ENCODE data around the gene PIK3AP1. TPM values are rescaled to one million over a fixed set of nuclear protein-coding genes. Genes with fewer than 3 reads are reported as not detected.

The PIK3AP1 gene
- total RNA-seq, 1 donor from 2014 or later, result 6.7 TPM

DNA sequence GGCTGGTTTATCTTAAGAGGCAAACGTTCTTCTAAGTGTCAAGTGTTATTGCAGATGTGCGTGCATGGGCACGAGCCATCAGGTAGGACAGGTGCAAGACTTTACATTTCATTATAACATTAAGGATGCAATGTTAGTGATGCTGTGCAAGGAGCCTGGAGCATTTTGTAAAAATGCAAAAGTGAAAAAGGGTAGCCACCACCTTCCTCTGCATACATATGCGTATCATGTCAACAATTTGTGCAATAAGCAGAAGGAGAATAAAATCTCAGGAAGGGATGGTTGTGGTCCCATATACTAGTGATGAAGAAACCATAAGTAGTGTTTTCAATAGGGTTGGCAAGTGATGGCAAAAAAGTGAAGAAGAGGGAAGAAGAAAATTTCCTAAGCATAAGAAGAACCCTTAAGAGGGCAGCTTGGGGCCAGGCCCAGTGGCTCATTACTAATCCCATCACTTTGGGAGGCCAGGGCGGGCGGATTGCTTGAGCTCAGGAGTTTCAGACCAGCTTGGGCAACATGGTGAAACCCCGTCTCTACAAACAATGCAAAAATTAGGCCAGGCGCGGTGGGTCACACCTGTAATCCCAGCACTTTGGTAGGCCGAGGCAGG lies 7.5 kb downstream of the PIK3AP1 start:
- H3K4me1 Mint-ChIP-seq (ENCODE audit: low read depth, unreplicated experiment), result peaks cover 5% of the 10 kb centered on the region
- no peaks in the 10 kb centered on the region for H4K20me1 ChIP-seq (ENCODE audit: insufficient read depth, low read length)
- no peak for TF ChIP-seq EZH2 (IDR thresholded peaks at IDR 0.05; ENCODE audit: insufficient read depth, low read length)
- TF ChIP-seq, protein P1, sequence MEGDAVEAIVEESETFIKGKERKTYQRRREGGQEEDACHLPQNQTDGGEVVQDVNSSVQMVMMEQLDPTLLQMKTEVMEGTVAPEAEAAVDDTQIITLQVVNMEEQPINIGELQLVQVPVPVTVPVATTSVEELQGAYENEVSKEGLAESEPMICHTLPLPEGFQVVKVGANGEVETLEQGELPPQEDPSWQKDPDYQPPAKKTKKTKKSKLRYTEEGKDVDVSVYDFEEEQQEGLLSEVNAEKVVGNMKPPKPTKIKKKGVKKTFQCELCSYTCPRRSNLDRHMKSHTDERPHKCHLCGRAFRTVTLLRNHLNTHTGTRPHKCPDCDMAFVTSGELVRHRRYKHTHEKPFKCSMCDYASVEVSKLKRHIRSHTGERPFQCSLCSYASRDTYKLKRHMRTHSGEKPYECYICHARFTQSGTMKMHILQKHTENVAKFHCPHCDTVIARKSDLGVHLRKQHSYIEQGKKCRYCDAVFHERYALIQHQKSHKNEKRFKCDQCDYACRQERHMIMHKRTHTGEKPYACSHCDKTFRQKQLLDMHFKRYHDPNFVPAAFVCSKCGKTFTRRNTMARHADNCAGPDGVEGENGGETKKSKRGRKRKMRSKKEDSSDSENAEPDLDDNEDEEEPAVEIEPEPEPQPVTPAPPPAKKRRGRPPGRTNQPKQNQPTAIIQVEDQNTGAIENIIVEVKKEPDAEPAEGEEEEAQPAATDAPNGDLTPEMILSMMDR (IDR thresholded peaks at IDR 0.05; ENCODE audit: insufficient read depth, low read depth, low read length), result no peak
- no peaks in the 10 kb centered on the region for H3K36me3 ChIP-seq (ENCODE audit: insufficient read depth, low read length)
- no peaks in the 10 kb centered on the region for H3K27me3 ChIP-seq (ENCODE audit: insufficient read depth, low read length)
- H3K27ac ChIP-seq (ENCODE audit: low read depth, low read length), result no peak overlapping the region
- H3K27me3 Mint-ChIP-seq (ENCODE audit: low read depth, unreplicated experiment), result peaks cover 7% of the 10 kb centered on the region
- no peaks in the 10 kb centered on the region for H3K79me2 ChIP-seq (ENCODE audit: insufficient read depth, low read length)
- no peak overlapping the region for H3K4me3 ChIP-seq (ENCODE audit: insufficient read depth, low read depth, low read length)
- no peak overlapping the region for H3K9ac ChIP-seq (ENCODE audit: low read length)
- H3K4me1 ChIP-seq (ENCODE audit: insufficient read depth, low read length), result no peaks in the 10 kb centered on the region
- no peaks in the 10 kb centered on the region for H3K9me3 ChIP-seq (ENCODE audit: insufficient read depth, low read depth, low read length)
- H3K36me3 Mint-ChIP-seq (ENCODE audit: low read depth, unreplicated experiment), result peaks cover 2% of the 10 kb centered on the region
- no peak overlapping the region for H3K27ac Mint-ChIP-seq (ENCODE audit: unreplicated experiment)
- DNase-seq (ENCODE audit: low read depth) (no peak), FAIRE-seq (no peak)
- H3K4me3 Mint-ChIP-seq (ENCODE audit: unreplicated experiment), result no peak overlapping the region
- no peak overlapping the region for H3K4me2 ChIP-seq (ENCODE audit: low read length)
- H2AFZ ChIP-seq (ENCODE audit: low read depth, low read length), result no peak overlapping the region
- H3K9me3 Mint-ChIP-seq (ENCODE audit: unreplicated experiment), result no peaks in the 10 kb centered on the region

DNA sequence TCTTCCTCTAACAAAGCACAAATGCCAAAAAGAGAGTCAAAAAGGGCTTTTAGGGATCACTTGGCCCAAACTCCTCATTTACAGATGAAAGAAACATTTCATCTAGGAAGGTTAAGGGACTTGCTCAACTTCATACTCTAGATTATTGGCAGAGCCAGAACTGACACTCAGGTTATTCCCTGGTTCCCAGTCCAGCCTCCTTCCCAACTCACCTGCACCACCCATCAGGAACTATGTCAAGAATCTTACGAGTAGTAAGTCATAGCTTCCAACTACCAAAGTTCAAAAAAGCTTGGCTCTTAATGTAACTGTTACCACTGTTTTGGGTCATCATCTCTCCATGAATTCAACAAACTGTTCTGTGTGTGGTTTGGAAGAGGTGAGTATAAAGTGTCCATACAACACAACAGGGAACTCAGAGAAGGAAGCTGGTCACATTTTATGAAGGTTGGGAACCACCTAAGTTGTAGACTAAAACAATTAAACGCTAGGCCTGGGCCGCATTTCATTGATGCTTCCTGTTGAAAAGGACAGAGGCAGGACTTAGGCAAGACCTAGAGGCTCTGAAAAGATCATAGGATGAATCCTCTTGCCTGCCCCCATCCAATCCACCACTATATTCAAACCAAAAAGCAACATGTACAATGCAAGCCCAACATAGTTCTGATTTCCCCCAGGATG lies 9.1 kb downstream of the PIK3AP1 start:
- Mint-ChIP-seq H3K27ac (ENCODE audit: unreplicated experiment) (no peak overlapping the region), H3K4me3 (ENCODE audit: unreplicated experiment) (no peak overlapping the region), H3K9me3 (ENCODE audit: unreplicated experiment) (no peaks in the 10 kb centered on the region), H3K27me3 (ENCODE audit: low read depth, unreplicated experiment) (no peaks in the 10 kb centered on the region), H3K36me3 (ENCODE audit: low read depth, unreplicated experiment) (no peaks in the 10 kb centered on the region), H3K4me1 (ENCODE audit: low read depth, unreplicated experiment) (peaks cover 5% of the 10 kb centered on the region)
- H3K79me2 ChIP-seq (ENCODE audit: insufficient read depth, low read length), result no peaks in the 10 kb centered on the region
- H3K27me3 ChIP-seq (ENCODE audit: insufficient read depth, low read length), result no peaks in the 10 kb centered on the region
- no peaks in the 10 kb centered on the region for H3K9me3 ChIP-seq (ENCODE audit: insufficient read depth, low read depth, low read length)
- H2AFZ ChIP-seq (ENCODE audit: low read depth, low read length), result no peak overlapping the region
- TF ChIP-seq EZH2 (IDR thresholded peaks at IDR 0.05; ENCODE audit: insufficient read depth, low read length), result no peak
- TF ChIP-seq, protein P1 (IDR thresholded peaks at IDR 0.05; ENCODE audit: insufficient read depth, low read depth, low read length), result no peak
- no peak overlapping the region for H3K27ac ChIP-seq (ENCODE audit: low read depth, low read length)
- no peaks in the 10 kb centered on the region for H4K20me1 ChIP-seq (ENCODE audit: insufficient read depth, low read length)
- DNase-seq (ENCODE audit: low read depth) (no peak), FAIRE-seq (no peak)
- H3K4me3 ChIP-seq (ENCODE audit: insufficient read depth, low read depth, low read length), result no peak overlapping the region
- H3K4me2 ChIP-seq (ENCODE audit: low read length), result no peak overlapping the region
- no peak overlapping the region for H3K9ac ChIP-seq (ENCODE audit: low read length)
- no peaks in the 10 kb centered on the region for H3K36me3 ChIP-seq (ENCODE audit: insufficient read depth, low read length)
- H3K4me1 ChIP-seq (ENCODE audit: insufficient read depth, low read length), result no peaks in the 10 kb centered on the region

DNA sequence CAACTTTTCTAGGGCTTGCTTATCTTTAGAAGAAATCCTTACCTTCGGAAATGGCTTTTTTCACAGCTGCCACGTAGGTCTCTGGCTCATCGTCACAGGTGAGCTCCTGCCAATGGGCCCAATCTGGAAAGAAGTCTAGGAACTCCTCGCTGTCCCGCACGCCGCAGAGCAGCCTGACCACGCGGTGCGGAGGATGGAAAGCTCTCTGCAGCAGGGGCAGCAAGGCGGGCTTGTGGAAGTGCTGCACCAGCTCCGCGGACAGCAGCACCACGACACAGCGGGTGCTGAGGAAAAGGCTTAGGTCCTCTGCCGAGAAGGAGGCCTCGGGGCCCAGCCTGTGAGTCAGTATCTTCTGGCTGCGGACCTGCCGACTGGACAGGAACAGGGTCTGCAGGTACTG lies 10.8 kb downstream of the PIK3AP1 start:
- Mint-ChIP-seq H3K36me3 (ENCODE audit: low read depth, unreplicated experiment) (no peaks in the 10 kb centered on the region), H3K4me3 (ENCODE audit: unreplicated experiment) (no peak overlapping the region), H3K4me1 (ENCODE audit: low read depth, unreplicated experiment) (peaks cover 5% of the 10 kb centered on the region), H3K9me3 (ENCODE audit: unreplicated experiment) (no peaks in the 10 kb centered on the region), H3K27ac (ENCODE audit: unreplicated experiment) (no peak overlapping the region), H3K27me3 (ENCODE audit: low read depth, unreplicated experiment) (no peaks in the 10 kb centered on the region)
- DNase-seq (ENCODE audit: low read depth), result no peak
- Histone ChIP-seq H3K4me3 (ENCODE audit: insufficient read depth, low read depth, low read length) (no peak overlapping the region), H2AFZ (ENCODE audit: low read depth, low read length) (no peak overlapping the region), H4K20me1 (ENCODE audit: insufficient read depth, low read length) (no peaks in the 10 kb centered on the region), H3K4me2 (ENCODE audit: low read length) (no peak overlapping the region), H3K36me3 (ENCODE audit: insufficient read depth, low read length) (no peaks in the 10 kb centered on the region), H3K27me3 (ENCODE audit: insufficient read depth, low read length) (no peaks in the 10 kb centered on the region), H3K79me2 (ENCODE audit: insufficient read depth, low read length) (no peaks in the 10 kb centered on the region), H3K9me3 (ENCODE audit: insufficient read depth, low read depth, low read length) (no peaks in the 10 kb centered on the region), H3K4me1 (ENCODE audit: insufficient read depth, low read length) (no peaks in the 10 kb centered on the region), H3K9ac (ENCODE audit: low read length) (no peak overlapping the region), H3K27ac (ENCODE audit: low read depth, low read length) (no peak overlapping the region)
- TF ChIP-seq EZH2 (IDR thresholded peaks at IDR 0.05; ENCODE audit: insufficient read depth, low read length), result no peak
- TF ChIP-seq, protein P1 (IDR thresholded peaks at IDR 0.05; ENCODE audit: insufficient read depth, low read depth, low read length), result no peak
- no peak for FAIRE-seq

All from astrocyte (in vitro differentiated cells and primary cell).